HCT116 (cell line): Measurements from ENCODE around the gene PCDHB14. TPM values are rescaled to one million over a fixed set of nuclear protein-coding genes. Genes with fewer than 3 reads are reported as not detected.
"Not testable (repeated sequence)": the region's sequence is repeated elsewhere in the genome, so short reads cannot be mapped to it uniquely, and the experiment has no call there.

Experiments
- ATAC-seq: fragments of 200-7000 bp; cut with Tn5 transposase; 2 replicates; pipeline ENCODE4 v1.9.1; 2020; ENCODE audit warnings: mild to moderate bottlenecking, moderate library complexity
- BruUV-seq: library from RNA; stranded (reverse); fragments of 400-500 nt; replicated peaks from 2 replicates; lab custom pipeline; 2021; lab: Mats Ljungman, UMichigan
- CTCF ChIA-PET: fragments of 300-600 bp; sonication (Branson Sonifier 250); formaldehyde crosslinking; loops from one replicate; lab custom pipeline; 2021; ENCODE audit warnings: antibody characterized with exemption; lab: Charles Lee
- POLR2A ChIA-PET: fragments of 300-600, 350-600 bp; sonication (Branson Sonifier 250); formaldehyde crosslinking; loops from one replicate; lab custom pipeline; 2021; ENCODE audit warnings: antibody characterized with exemption; lab: Charles Lee
- RAD21 ChIA-PET, 2 experiments: fragments of 300-600 bp; sonication (Branson Sonifier 250); formaldehyde crosslinking; loops; one replicate each; lab custom pipeline; 2023; ENCODE audit warnings: low total read pairs in 2 of 2; ENCODE audit not compliant: uncharacterized antibody in 2 of 2, unreplicated experiment in 2 of 2, low non-redundant PET in 1 of 2; lab: Charles Lee
- DNase-seq: peaks from one replicate; pipeline ENCODE4 v3.0.0-alpha.2; 2010; ENCODE audit warnings: low read depth, low spot score
- H2AFZ ChIP-seq: fragments of 200-600 bp; shearing (Covaris generic), sonication (generic); 2 replicates; pipeline ENCODE4 v1.6.1; 2017; ENCODE audit warnings: low read depth, mixed run types, mixed read lengths, antibody characterized with exemption, low read length; ENCODE audit not compliant: poor library complexity, severe bottlenecking
- H3K27ac ChIP-seq: 2 replicates; pipeline ENCODE4 v1.5.1; 2012; ENCODE audit warnings: low read depth, low read length
- H3K27me3 ChIP-seq: fragments of 200-600 bp; sonication (generic); 2 replicates; pipeline ENCODE4 v1.6.1; 2016; ENCODE audit warnings: mixed run types, low read length, mixed read lengths; ENCODE audit not compliant: insufficient read depth
- H3K36me3 ChIP-seq, 2 experiments: fragments of 200-500 bp in 1 of 2; fragments of 200-600 bp in 1 of 2; sonication (Bioruptor generic) in 1 of 2; sonication (generic) in 1 of 2; 2 replicates each; pipeline versions ENCODE4 v1.5.1 to v1.6.1; 2014 to 2016; ENCODE audit warnings: low read length in 2 of 2, inconsistent platforms in 1 of 2, mixed read lengths in 1 of 2, mixed run types in 1 of 2; ENCODE audit not compliant: insufficient read depth in 2 of 2, control insufficient read depth in 1 of 2
- H3K4me1 ChIP-seq, 2 experiments: fragments of 200-600 bp in 1 of 2; sonication (generic) in 1 of 2; 2 replicates each; pipeline versions ENCODE4 v1.5.1 to v1.6.1; 2012 to 2017; ENCODE audit warnings: low read length in 2 of 2, inconsistent platforms in 1 of 2, mild to moderate bottlenecking in 1 of 2, mixed read lengths in 1 of 2, mixed run types in 1 of 2, moderate library complexity in 1 of 2; ENCODE audit not compliant: insufficient read depth in 2 of 2, control insufficient read depth in 1 of 2
- H3K4me2 ChIP-seq: fragments of 200-600 bp; sonication (generic); 2 replicates; pipeline ENCODE4 v1.6.1; 2017; ENCODE audit warnings: mixed run types, low read length, mixed read lengths
- H3K4me3 ChIP-seq, 2 experiments: fragments of 200-600 bp in 1 of 2; sonication (generic) in 1 of 2; replicated peaks in 1 of 2; 2 replicates each; pipeline ENCODE4 v1.5.1; 2011 to 2016; ENCODE audit warnings: low read length in 2 of 2, control low read depth in 1 of 2, low read depth in 1 of 2, mild to moderate bottlenecking in 1 of 2, mixed read lengths in 1 of 2, mixed run types in 1 of 2
- H3K79me2 ChIP-seq: fragments of 200-600 bp; sonication (generic); 2 replicates; pipeline ENCODE4 v1.6.1; 2017; ENCODE audit warnings: mild to moderate bottlenecking, mixed run types, low read length, moderate library complexity, mixed read lengths; ENCODE audit not compliant: insufficient read depth
- H3K9ac ChIP-seq: fragments of 200-600 bp; sonication (generic); 2 replicates; pipeline ENCODE4 v1.6.1; 2016; ENCODE audit warnings: low read length, mixed read lengths
- H3K9me2 ChIP-seq: fragments of 200-600 bp; sonication (generic), shearing (Covaris generic); 2 replicates; pipeline ENCODE4 v1.6.1; 2017; ENCODE audit warnings: mixed run types, mild to moderate bottlenecking, moderate library complexity; ENCODE audit not compliant: insufficient read depth
- H3K9me3 ChIP-seq, 2 experiments: fragments of 200-500 bp in 1 of 2; fragments of 200-600 bp in 1 of 2; sonication (Bioruptor generic) in 1 of 2; sonication (generic) in 1 of 2; 2 replicates each; pipeline ENCODE4 v1.6.1; 2014 to 2017; ENCODE audit warnings: low read length in 2 of 2, mixed read lengths in 2 of 2, inconsistent platforms in 1 of 2, low read depth in 1 of 2, mild to moderate bottlenecking in 1 of 2, mixed run types in 1 of 2, moderate library complexity in 1 of 2; ENCODE audit not compliant: control insufficient read depth in 1 of 2, insufficient read depth in 1 of 2
- H4K20me1 ChIP-seq: fragments of 200-600 bp; sonication (generic), shearing (Covaris generic); 2 replicates; pipeline ENCODE4 v1.6.1; 2017; ENCODE audit warnings: mixed run types, mild to moderate bottlenecking, moderate library complexity; ENCODE audit not compliant: insufficient read depth
- CEBPB ChIP-seq: IDR thresholded peaks from 2 replicates; pipeline ENCODE4 v1.6.1; 2012; ENCODE audit warnings: low read depth
- CTCF ChIP-seq, 3 experiments: fragments of 200-600 bp in 1 of 3; sonication (generic) in 1 of 3; IDR thresholded peaks in 2 of 3; conservative IDR thresholded peaks in 1 of 3; 2 replicates each; pipeline ENCODE4 v1.5.1; 2012 to 2017; ENCODE audit warnings: low read depth in 2 of 3, low read length in 2 of 3, antibody characterized with exemption in 1 of 3, borderline replicate concordance in 1 of 3, control low read depth in 1 of 3, mild to moderate bottlenecking in 1 of 3, mixed read lengths in 1 of 3, mixed run types in 1 of 3, moderate library complexity in 1 of 3; ENCODE audit not compliant: insufficient read depth in 1 of 3
- intact Hi-C: fragments of 100-400 bp; cut with micrococcal nuclease; formaldehyde crosslinking; loops from 2 replicates; pipeline ENCODE4 v1.10.0; 2022
- total RNA-seq: library from RNA; stranded (reverse); gene quantifications from one replicate; pipeline ENCODE4 v1.2.1, GENCODE V29; 2021; ENCODE audit not compliant: unreplicated experiment

The PCDHB14 gene
- total RNA-seq, 1 experiment from 2014 or later: 0.27 TPM

DNA sequence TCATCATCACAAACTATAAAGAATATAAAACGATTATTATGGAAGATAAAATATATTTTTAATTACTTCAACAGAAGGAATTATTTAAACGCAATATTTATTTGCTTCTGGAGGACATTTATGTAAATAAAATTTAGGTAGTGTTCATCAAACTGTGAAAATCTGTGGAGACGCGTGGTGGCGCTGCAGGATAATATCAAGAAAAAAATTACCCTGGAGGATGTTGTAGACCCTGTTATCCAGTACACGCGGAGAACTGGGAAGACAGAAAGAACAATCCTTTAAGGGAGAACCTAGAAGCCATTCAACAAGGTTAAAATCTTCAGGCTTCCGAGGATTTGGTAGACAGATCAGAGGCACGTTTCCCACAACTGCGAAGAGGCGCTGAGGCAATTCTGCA lies 14.7 kb upstream of the PCDHB14 start, which contains the start of gene PCDHB12:
PCDHB12 (plus strand) TSS at position 242 of the 400 bp plus-strand sequence. CDS start 189 bp downstream, outside the sequence.
- no peaks in the 10 kb centered on the region for H4K20me1 ChIP-seq
- no peaks in the 10 kb centered on the region for H3K36me3 ChIP-seq
- no peak for DNase-seq
- no peaks in the 10 kb centered on the region for H3K79me2 ChIP-seq
- no peaks in the 10 kb centered on the region; a peak in 1 of 4 replicates for H3K9me3 ChIP-seq
- H3K9me2 ChIP-seq: no peaks in the 10 kb centered on the region
- RAD21 ChIA-PET: no interaction called here
- H3K27ac ChIP-seq: no peak within 1 kb of the TSS
- no peak for TF ChIP-seq CEBPB
- TF ChIP-seq CTCF (IDR thresholded peaks at IDR 0.05 in 2 of 3, conservative IDR thresholded peaks at IDR 0.05 in 1 of 3; ENCODE audit: borderline replicate concordance in 1 of 3, insufficient read depth in 1 of 3, low read depth in 2 of 3, low read length in 2 of 3): 0 out of 6 replicates have a peak, but pooled peaks of 1 of the 3 experiments have one; percentile 14
- intact Hi-C loops: no loop called here
- CTCF ChIA-PET: no interaction called here
- no peak for ATAC-seq
- no peak within 1 kb of the TSS for H3K4me2 ChIP-seq
- no peaks in the 10 kb centered on the region for H3K4me1 ChIP-seq
- H3K27me3 ChIP-seq: no peaks in the 10 kb centered on the region
- POLR2A ChIA-PET: no interaction called here
- H3K4me3 ChIP-seq: no peak within 1 kb of the TSS
- BruUV-seq: no TSS peak
- H3K9ac ChIP-seq: no peak within 1 kb of the TSS
- H2AFZ ChIP-seq: no peak within 1 kb of the TSS

GRCh38 chr5:141210281-141210680 lies 12.9 kb upstream of the PCDHB14 start:
- H2AFZ ChIP-seq, H3K27ac ChIP-seq, H3K79me2 ChIP-seq, H3K4me3 ChIP-seq, H3K9me2 ChIP-seq, RAD21 ChIA-PET, H3K27me3 ChIP-seq, CTCF ChIA-PET, BruUV-seq, H3K9me3 ChIP-seq, H3K9ac ChIP-seq, H3K4me1 ChIP-seq, intact Hi-C loops, H3K36me3 ChIP-seq, POLR2A ChIA-PET, ATAC-seq, DNase-seq, H4K20me1 ChIP-seq, H3K4me2 ChIP-seq: not testable (repeated sequence)

- BruUV-seq, H3K9me3 ChIP-seq, H3K9ac ChIP-seq, POLR2A ChIA-PET, H4K20me1 ChIP-seq, RAD21 ChIA-PET, H3K9me2 ChIP-seq, H3K4me1 ChIP-seq, ATAC-seq, H3K4me3 ChIP-seq, H3K27ac ChIP-seq, H3K27me3 ChIP-seq, intact Hi-C loops, DNase-seq, H3K36me3 ChIP-seq, H3K79me2 ChIP-seq, H2AFZ ChIP-seq, H3K4me2 ChIP-seq, CTCF ChIA-PET: not testable (repeated sequence)
These were observed 12.3 kb upstream of the PCDHB14 start for GRCh38 chr5:141210849-141211248.
